ENCODE measurements around the gene CCDC146. TPM values are rescaled to one million over a fixed set of nuclear protein-coding genes. Genes with fewer than 3 reads are reported as not detected.

Gene CCDC146
- total RNA-seq, 1 experiment from 2014 or later = 2.2 TPM

- intact Hi-C loops (cut with micrococcal nuclease; ENCODE audit: unreplicated experiment) = no loop called here
- no peak overlapping the region for H3K4me3 ChIP-seq (ENCODE audit: low read depth, low read length, poor library complexity, severe bottlenecking)
- no peaks in the 10 kb centered on the region for H3K4me1 ChIP-seq (ENCODE audit: insufficient read depth, low read length, poor library complexity, severe bottlenecking)
- BruUV-seq (replicated peaks) = no TSS peak
- ChIA-PET POLR2A (ENCODE audit: low non-redundant PET) (no interaction called here), CTCF (no interaction called here)
- no peak for TF ChIP-seq EZH2 (IDR thresholded peaks at IDR 0.05; ENCODE audit: borderline replicate concordance, low read depth, low read length, poor library complexity, severe bottlenecking)
- H3K36me3 ChIP-seq (ENCODE audit: insufficient read depth, low read length, poor library complexity, severe bottlenecking) = no peaks in the 10 kb centered on the region
- no peak overlapping the region for H3K27ac ChIP-seq (ENCODE audit: low read depth, low read length, poor library complexity, severe bottlenecking)
- DNase-seq (ENCODE audit: low spot score) = no peak
- no peaks in the 10 kb centered on the region for H3K9me3 ChIP-seq (ENCODE audit: low read depth, low read length, poor library complexity, severe bottlenecking)
- no peaks in the 10 kb centered on the region for H3K27me3 ChIP-seq (replicated peaks; ENCODE audit: insufficient read depth, low read depth, low read length, poor library complexity)
These were observed 80.1 kb downstream of the CCDC146 start for GRCh38 chr7:77202481-77202976.

DNA sequence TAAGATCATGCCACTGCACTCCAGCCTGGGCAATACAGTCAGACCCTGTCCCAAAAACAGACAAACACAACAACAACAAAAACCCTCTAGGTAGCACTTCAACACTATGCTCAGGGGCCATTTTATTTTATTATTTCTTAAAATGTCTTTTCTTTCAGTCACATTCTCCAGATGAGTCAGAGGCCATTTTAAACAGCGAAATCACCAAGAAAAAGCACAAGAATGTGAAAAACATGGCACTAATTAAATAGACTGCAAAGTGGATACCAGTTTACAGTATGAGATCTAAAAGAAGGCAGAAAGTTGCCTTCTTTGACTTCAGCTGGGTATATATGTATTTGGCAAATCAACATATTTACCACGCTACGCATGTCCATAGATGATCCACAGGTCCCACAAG lies 83.3 kb downstream of the CCDC146 start:
- no peaks in the 10 kb centered on the region for H3K36me3 ChIP-seq (ENCODE audit: insufficient read depth, low read length, poor library complexity, severe bottlenecking)
- CTCF ChIA-PET = no interaction called here
- POLR2A ChIA-PET (ENCODE audit: low non-redundant PET) = no interaction called here
- DNase-seq (ENCODE audit: low spot score) = no peak
- H3K4me3 ChIP-seq (ENCODE audit: low read depth, low read length, poor library complexity, severe bottlenecking) = no peak overlapping the region
- intact Hi-C loops (cut with micrococcal nuclease; ENCODE audit: unreplicated experiment) = no loop called here
- BruUV-seq (replicated peaks) = no TSS peak
- TF ChIP-seq EZH2 (IDR thresholded peaks at IDR 0.05; ENCODE audit: borderline replicate concordance, low read depth, low read length, poor library complexity, severe bottlenecking) (no peak), CTCF (conservative IDR thresholded peaks at IDR 0.05; ENCODE audit: low read depth, low read length) (no peak)
- H3K27me3 ChIP-seq (replicated peaks; ENCODE audit: insufficient read depth, low read depth, low read length, poor library complexity) = no peaks in the 10 kb centered on the region
- no peaks in the 10 kb centered on the region for H3K4me1 ChIP-seq (ENCODE audit: insufficient read depth, low read length, poor library complexity, severe bottlenecking)
- peaks cover 9% of the 10 kb centered on the region for H3K9me3 ChIP-seq (ENCODE audit: low read depth, low read length, poor library complexity, severe bottlenecking)
- H3K27ac ChIP-seq (ENCODE audit: low read depth, low read length, poor library complexity, severe bottlenecking) = no peak overlapping the region

GRCh38 chr7:77208416-77208815 lies 86.0 kb downstream of the CCDC146 start:
- ChIA-PET POLR2A (ENCODE audit: low non-redundant PET) (no interaction called here), CTCF (no interaction called here)
- Histone ChIP-seq H3K4me1 (ENCODE audit: insufficient read depth, low read length, poor library complexity, severe bottlenecking) (no peaks in the 10 kb centered on the region), H3K27ac (ENCODE audit: low read depth, low read length, poor library complexity, severe bottlenecking) (no peak overlapping the region), H3K4me3 (ENCODE audit: low read depth, low read length, poor library complexity, severe bottlenecking) (no peak overlapping the region), H3K36me3 (ENCODE audit: insufficient read depth, low read length, poor library complexity, severe bottlenecking) (no peaks in the 10 kb centered on the region), H3K9me3 (ENCODE audit: low read depth, low read length, poor library complexity, severe bottlenecking) (peaks cover 9% of the 10 kb centered on the region), H3K27me3 (replicated peaks; ENCODE audit: insufficient read depth, low read depth, low read length, poor library complexity) (no peaks in the 10 kb centered on the region)
- no peak for DNase-seq (ENCODE audit: low spot score)
- no peak for TF ChIP-seq CTCF (conservative IDR thresholded peaks at IDR 0.05; ENCODE audit: low read depth, low read length)
- TF ChIP-seq EZH2 (IDR thresholded peaks at IDR 0.05; ENCODE audit: borderline replicate concordance, low read depth, low read length, poor library complexity, severe bottlenecking) = no peak
- BruUV-seq (replicated peaks) = no TSS peak
- intact Hi-C loops (cut with micrococcal nuclease; ENCODE audit: unreplicated experiment) = no loop called here

- Histone ChIP-seq H3K4me1 (ENCODE audit: insufficient read depth, low read length, poor library complexity, severe bottlenecking) (no peaks in the 10 kb centered on the region), H3K27me3 (replicated peaks; ENCODE audit: insufficient read depth, low read depth, low read length, poor library complexity) (no peaks in the 10 kb centered on the region), H3K36me3 (ENCODE audit: insufficient read depth, low read length, poor library complexity, severe bottlenecking) (no peaks in the 10 kb centered on the region), H3K4me3 (ENCODE audit: low read depth, low read length, poor library complexity, severe bottlenecking) (no peak overlapping the region), H3K27ac (ENCODE audit: low read depth, low read length, poor library complexity, severe bottlenecking) (no peak overlapping the region), H3K9me3 (ENCODE audit: low read depth, low read length, poor library complexity, severe bottlenecking) (peaks cover 9% of the 10 kb centered on the region)
- CTCF ChIA-PET = no interaction called here
- no peak for DNase-seq (ENCODE audit: low spot score)
- POLR2A ChIA-PET (ENCODE audit: low non-redundant PET) = no interaction called here
- intact Hi-C loops (cut with micrococcal nuclease; ENCODE audit: unreplicated experiment) = no loop called here
- TF ChIP-seq CTCF (conservative IDR thresholded peaks at IDR 0.05; ENCODE audit: low read depth, low read length) (no peak), EZH2 (IDR thresholded peaks at IDR 0.05; ENCODE audit: borderline replicate concordance, low read depth, low read length, poor library complexity, severe bottlenecking) (no peak)
- no TSS peak for BruUV-seq (replicated peaks)
These were observed 87.2 kb downstream of the CCDC146 start for GRCh38 chr7:77209479-77210139.

Data from A673 (cell line).